SKM-1 treated with dmso at 0.1 percent for 144 hours (cell line): ENCODE results near the gene PREP.
"Not testable (repeated sequence)": the region's sequence is repeated elsewhere in the genome, so short reads cannot be mapped to it uniquely, and the experiment has no call there.

Experiments used
- DNase-seq: peaks from one replicate; lab custom pipeline; 2025; ENCODE audit not compliant: unreplicated experiment; lab: John Stamatoyannopoulos, UW

Gene PREP

GRCh38 chr6:105276374-105276773, 126.5 kb downstream of the PREP start:
- no peak for DNase-seq

- DNase-seq, result no peak
Measured at GRCh38 chr6:105275542-105275941, 127.3 kb downstream of the PREP start.

- DNase-seq, result no peak
Measured at GRCh38 chr6:105274678-105275077, 128.2 kb downstream of the PREP start.

GRCh38 chr6:105273589-105273988, 129.3 kb downstream of the PREP start:
- DNase-seq, result no peak

- no peak for DNase-seq
Measured at GRCh38 chr6:105272786-105273185, 130.1 kb downstream of the PREP start.

- DNase-seq, result no peak
Measured at GRCh38 chr6:105270511-105270910, 132.4 kb downstream of the PREP start.

GRCh38 chr6:105269390-105269789, 133.5 kb downstream of the PREP start:
- DNase-seq, result no peak

GRCh38 chr6:105263685-105264610, 138.9 kb downstream of the PREP start:
- no peak for DNase-seq

GRCh38 chr6:105259913-105260889, 142.7 kb downstream of the PREP start:
- DNase-seq, result no peak

- no peak for DNase-seq
Measured at GRCh38 chr6:105258816-105259215, 144.1 kb downstream of the PREP start.

GRCh38 chr6:105257340-105257739, 145.5 kb downstream of the PREP start:
- no peak for DNase-seq

- no peak for DNase-seq
Measured at GRCh38 chr6:105256619-105257018, 146.3 kb downstream of the PREP start.

- DNase-seq, result no peak
Measured at GRCh38 chr6:105253787-105254186, 149.1 kb downstream of the PREP start.

- no peak for DNase-seq
Measured at GRCh38 chr6:105251689-105252088, 151.2 kb downstream of the PREP start.

GRCh38 chr6:105250533-105250932, 152.3 kb downstream of the PREP start:
- no peak for DNase-seq

GRCh38 chr6:105243487-105243886, 159.4 kb downstream of the PREP start:
- DNase-seq, result no peak

GRCh38 chr6:105235155-105235554, 167.7 kb downstream of the PREP start:
- no peak for DNase-seq

GRCh38 chr6:105231771-105232170, 171.1 kb downstream of the PREP start:
- DNase-seq, result not testable (repeated sequence)
